ENCODE data around the gene CCDC187. TPM values are rescaled to one million over a fixed set of nuclear protein-coding genes. Genes with fewer than 3 reads are reported as not detected.

The CCDC187 gene
- total and polyA plus RNA-seq, 9 donors, result 0.01 to 0.16 (median 0.04) TPM

DNA sequence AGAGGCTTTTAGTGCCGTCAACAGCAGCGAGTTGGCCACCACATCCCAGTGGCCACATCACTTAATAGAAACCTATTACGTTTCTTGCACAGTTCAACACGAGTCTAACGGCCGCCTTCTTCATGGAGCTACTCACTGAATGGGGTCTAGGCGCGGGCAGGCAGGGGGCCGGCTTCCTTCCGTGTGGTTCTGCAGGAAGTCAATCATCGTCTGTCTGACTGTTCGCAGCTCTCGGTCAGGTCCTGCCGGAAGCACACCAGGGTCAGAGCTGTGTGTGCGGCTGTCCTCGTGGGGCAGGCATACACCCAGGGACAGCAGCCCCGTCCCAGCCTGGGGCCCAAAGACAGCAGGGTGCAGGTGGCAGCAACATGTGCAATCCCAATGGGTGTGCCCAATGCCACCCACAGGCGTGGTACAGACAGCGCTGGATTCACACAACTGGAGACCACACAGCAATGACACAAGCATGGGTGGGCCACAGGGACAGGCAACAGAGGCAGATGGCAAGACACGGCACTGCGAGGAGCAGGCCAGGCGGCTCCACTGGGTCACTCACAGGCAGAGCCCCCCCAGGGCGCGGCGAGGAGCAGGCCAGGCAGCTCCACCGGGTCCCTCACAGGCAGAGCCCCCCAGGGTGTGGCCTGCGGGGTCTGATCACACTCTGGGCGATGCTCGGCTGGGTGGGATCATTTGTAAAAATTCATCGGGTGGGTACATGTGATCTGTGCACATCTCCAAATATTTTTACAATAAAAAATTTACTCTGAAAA is 79.8 kb downstream of the CCDC187 start:
- Histone ChIP-seq H3K36me3 (ENCODE audit: control insufficient read depth, insufficient read depth, low read length) (peaks cover 30% of the 10 kb centered on the region), H3K27ac (ENCODE audit: low read length) (no peak overlapping the region)

DNA sequence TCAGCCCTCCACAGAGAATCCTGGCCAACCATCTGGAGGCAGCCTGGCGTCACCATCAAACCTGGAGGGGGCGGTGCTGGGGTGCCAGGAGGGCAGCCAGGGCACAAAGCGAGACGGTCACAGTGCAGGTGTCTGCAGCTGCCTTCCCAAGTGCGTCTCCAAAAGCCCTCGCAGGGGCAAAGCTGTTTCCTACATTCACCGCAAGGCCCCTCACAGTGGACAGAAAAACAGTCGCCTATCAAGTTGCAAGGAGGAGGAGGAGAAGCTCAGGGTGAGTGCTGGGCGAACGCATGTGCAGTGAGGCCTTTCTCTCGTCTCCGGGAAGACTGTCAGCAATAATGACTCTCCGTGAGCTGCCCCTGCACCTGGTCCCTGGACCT is 81.0 kb downstream of the CCDC187 start:
- no peak for DNase-seq
- H3K9me3 ChIP-seq (replicated peaks; ENCODE audit: control insufficient read depth, low read depth, low read length), result no peaks in the 10 kb centered on the region
- whole genome bisulfite sequencing (ENCODE audit: insufficient coverage), result 83% methylated on average over 12 of the region's 13 CpGs
- no peaks in the 10 kb centered on the region for H3K4me1 ChIP-seq (ENCODE audit: control insufficient read depth, insufficient read depth, low read length)
- H3K27me3 ChIP-seq (ENCODE audit: control insufficient read depth, insufficient read depth, low read length), result no peaks in the 10 kb centered on the region
- H3K27ac ChIP-seq (ENCODE audit: low read length), result no peak overlapping the region
- no peak overlapping the region for H3K4me3 ChIP-seq (ENCODE audit: low read length)
- H3K36me3 ChIP-seq (ENCODE audit: control insufficient read depth, insufficient read depth, low read length), result peaks cover 40% of the 10 kb centered on the region

More for the DNA sequence above, 79.8 kb downstream of the CCDC187 start:
- no peaks in the 10 kb centered on the region for H3K4me1 ChIP-seq (ENCODE audit: control insufficient read depth, insufficient read depth, low read length)
- whole genome bisulfite sequencing (ENCODE audit: insufficient coverage), result 91% methylated on average over 24 of the region's 30 CpGs
- no peaks in the 10 kb centered on the region for H3K27me3 ChIP-seq (ENCODE audit: control insufficient read depth, insufficient read depth, low read length)
- H3K9me3 ChIP-seq (replicated peaks; ENCODE audit: control insufficient read depth, low read depth, low read length), result no peaks in the 10 kb centered on the region
- DNase-seq, result no peak
- H3K4me3 ChIP-seq (ENCODE audit: low read length), result no peak overlapping the region

DNA sequence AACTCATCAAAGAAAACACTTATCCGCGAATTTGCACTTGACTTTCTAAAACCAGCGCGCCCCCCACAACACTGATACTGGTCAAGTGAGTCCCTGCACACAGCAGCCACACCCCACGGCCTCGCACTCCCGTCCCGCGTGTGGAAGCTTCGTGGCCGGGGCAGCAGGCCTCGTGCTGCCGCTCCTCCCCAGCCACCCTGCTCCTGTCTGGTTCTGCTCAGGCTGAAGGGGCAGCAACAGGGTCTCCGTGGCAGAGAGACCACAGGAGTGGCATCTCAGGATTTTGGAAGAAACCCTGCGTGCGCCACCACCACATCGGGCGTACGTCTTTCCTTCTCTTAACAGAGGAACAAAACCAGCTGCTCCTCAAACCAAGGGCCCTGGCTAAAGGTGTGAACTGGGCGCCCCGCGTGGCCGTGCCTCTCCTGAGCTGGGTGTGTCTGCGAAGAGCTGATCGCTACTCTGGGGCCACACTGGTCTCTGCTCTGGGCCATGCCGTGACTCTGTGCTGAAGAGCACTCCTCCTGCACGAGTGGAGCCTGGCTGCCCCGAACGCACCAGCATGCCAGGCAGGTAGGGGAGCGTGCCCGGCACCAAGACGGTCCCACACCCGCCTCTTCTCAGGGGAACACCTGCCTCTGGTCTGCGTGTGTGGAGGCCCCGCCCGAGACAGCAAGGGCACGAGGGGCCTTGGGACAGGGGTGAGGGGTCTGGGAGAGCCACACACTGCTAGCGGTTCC is 81.6 kb downstream of the CCDC187 start:
- Histone ChIP-seq H3K27me3 (ENCODE audit: control insufficient read depth, insufficient read depth, low read length) (no peaks in the 10 kb centered on the region), H3K4me3 (ENCODE audit: low read length) (no peak overlapping the region), H3K27ac (ENCODE audit: low read length) (no peak overlapping the region), H3K4me1 (ENCODE audit: control insufficient read depth, insufficient read depth, low read length) (no peaks in the 10 kb centered on the region), H3K36me3 (ENCODE audit: control insufficient read depth, insufficient read depth, low read length) (peaks cover 41% of the 10 kb centered on the region), H3K9me3 (replicated peaks; ENCODE audit: control insufficient read depth, low read depth, low read length) (no peaks in the 10 kb centered on the region)
- DNase-seq, result no peak
- WGBS (ENCODE audit: insufficient coverage), result 95% methylated on average over 36 of the region's 38 CpGs

DNA sequence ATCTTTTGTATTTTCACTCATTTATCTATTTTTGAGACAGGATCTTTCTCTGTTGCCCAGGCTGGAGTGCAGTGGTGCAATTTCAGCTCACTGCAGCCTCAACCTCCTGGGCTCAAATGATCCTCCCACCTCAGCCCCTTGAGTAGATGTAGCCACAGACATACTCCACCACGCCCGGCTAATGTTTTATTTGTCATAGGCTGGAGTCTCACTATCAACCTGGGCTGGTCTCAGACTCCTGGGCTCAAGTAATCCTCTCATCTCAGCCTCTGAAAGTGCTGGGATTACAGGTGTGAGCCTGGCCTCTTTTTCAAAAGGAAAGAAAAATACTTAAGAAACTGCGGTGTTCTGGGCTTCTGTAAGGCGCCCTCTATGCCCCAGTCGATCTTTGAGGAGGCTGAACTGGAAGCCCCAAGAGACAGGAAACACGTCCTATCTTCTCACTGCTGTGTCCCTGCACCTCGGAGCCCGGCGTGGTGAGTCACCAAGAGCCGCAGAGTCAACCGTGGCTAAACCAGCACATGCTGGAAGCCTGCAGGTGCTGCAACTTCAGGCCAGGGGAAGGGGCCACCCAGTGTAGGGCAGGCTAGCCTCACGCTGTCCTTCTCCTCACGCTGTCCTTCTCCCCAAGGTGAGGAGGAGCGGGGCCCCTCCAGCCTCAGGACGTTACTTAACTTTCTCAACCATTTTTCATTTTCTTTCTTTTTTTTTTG is 83.7 kb downstream of the CCDC187 start:
- Histone ChIP-seq H3K27ac (ENCODE audit: low read length) (no peak overlapping the region), H3K4me1 (ENCODE audit: control insufficient read depth, insufficient read depth, low read length) (no peaks in the 10 kb centered on the region), H3K36me3 (ENCODE audit: control insufficient read depth, insufficient read depth, low read length) (peaks cover 33% of the 10 kb centered on the region), H3K4me3 (ENCODE audit: low read length) (no peak overlapping the region), H3K27me3 (ENCODE audit: control insufficient read depth, insufficient read depth, low read length) (no peaks in the 10 kb centered on the region), H3K9me3 (replicated peaks; ENCODE audit: control insufficient read depth, low read depth, low read length) (no peaks in the 10 kb centered on the region)
- no peak for DNase-seq
- whole genome bisulfite sequencing (ENCODE audit: insufficient coverage), result 86% methylated on average over 13 of the region's 15 CpGs

DNA sequence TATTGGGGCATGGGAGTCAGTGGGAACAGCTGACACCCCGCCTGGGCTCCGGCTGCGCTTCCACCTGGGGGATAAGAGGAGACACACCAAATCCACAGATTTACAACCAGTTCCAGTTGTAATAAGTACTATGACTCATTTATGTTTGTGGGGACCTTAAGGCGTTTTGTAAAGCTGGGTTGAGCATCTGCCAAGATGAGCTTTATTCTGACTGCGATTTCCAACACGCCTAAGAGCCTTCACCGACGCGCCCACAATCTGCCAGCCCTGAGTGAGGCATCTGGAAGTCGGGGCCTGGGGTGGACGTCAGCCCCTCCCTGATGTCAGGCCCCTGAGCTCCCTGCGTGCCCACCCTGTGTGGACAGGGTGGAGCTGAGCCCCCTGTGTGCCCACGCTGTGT is 84.6 kb downstream of the CCDC187 start:
- H3K27me3 ChIP-seq (ENCODE audit: control insufficient read depth, insufficient read depth, low read length), result no peaks in the 10 kb centered on the region
- no peak overlapping the region for H3K27ac ChIP-seq (ENCODE audit: low read length)
- no peaks in the 10 kb centered on the region for H3K9me3 ChIP-seq (replicated peaks; ENCODE audit: control insufficient read depth, low read depth, low read length)
- no peak overlapping the region for H3K4me3 ChIP-seq (ENCODE audit: low read length)
- H3K36me3 ChIP-seq (ENCODE audit: control insufficient read depth, insufficient read depth, low read length), result peaks cover 42% of the 10 kb centered on the region
- 61% methylated on average over 8 of the region's 13 CpGs for WGBS (ENCODE audit: insufficient coverage)
- DNase-seq, result no peak
- H3K4me1 ChIP-seq (ENCODE audit: control insufficient read depth, insufficient read depth, low read length), result no peaks in the 10 kb centered on the region

DNA sequence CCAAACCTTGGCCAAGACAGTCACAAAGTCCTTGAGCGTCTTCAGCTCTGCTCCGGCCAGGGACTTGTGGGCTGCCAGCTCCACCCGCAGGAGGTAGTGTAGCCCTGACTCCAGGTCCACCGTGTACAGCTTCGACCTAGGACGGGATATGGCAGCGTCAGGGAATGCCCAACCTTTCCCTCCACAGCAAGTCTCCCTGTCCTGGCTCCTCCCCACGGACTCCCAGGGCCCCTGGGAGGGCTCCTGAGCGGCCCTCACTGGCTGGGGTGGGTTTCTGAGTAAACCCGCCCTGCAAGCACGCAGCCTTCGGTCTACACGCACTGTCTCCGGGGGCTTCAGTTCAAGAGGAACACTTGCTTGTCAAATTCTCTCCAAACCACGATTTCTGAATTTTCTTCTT is 85.2 kb downstream of the CCDC187 start:
- H3K4me1 ChIP-seq (ENCODE audit: control insufficient read depth, insufficient read depth, low read length), result no peaks in the 10 kb centered on the region
- no peak overlapping the region for H3K27ac ChIP-seq (ENCODE audit: low read length)
- H3K27me3 ChIP-seq (ENCODE audit: control insufficient read depth, insufficient read depth, low read length), result no peaks in the 10 kb centered on the region
- no peak overlapping the region for H3K4me3 ChIP-seq (ENCODE audit: low read length)
- H3K9me3 ChIP-seq (replicated peaks; ENCODE audit: control insufficient read depth, low read depth, low read length), result no peaks in the 10 kb centered on the region
- WGBS (ENCODE audit: insufficient coverage), result 88% methylated on average over 9 of the region's 15 CpGs
- no peak for DNase-seq
- H3K36me3 ChIP-seq (ENCODE audit: control insufficient read depth, insufficient read depth, low read length), result peaks cover 46% of the 10 kb centered on the region

DNA sequence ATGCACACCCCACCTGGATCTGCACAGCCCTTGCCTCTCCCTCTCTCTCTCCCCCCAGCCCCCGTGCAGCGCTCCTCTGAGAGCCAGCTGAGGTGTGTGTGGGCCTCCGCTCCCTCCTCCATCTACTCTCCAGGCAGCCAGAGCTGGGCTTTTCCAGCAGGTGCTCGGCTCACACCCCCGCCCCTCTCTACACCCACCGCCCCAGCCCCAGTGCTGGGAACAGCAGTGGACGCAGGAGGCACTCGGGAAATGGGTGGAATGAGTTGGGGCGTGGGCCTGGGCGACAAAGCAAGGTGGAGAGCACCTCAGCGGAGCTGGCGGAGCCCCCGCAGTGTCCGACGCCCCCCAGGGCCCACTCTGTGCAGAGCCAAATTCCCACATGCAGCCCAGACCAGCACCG is 85.6 kb downstream of the CCDC187 start:
- Histone ChIP-seq H3K4me3 (ENCODE audit: low read length) (no peak overlapping the region), H3K27me3 (ENCODE audit: control insufficient read depth, insufficient read depth, low read length) (no peaks in the 10 kb centered on the region), H3K27ac (ENCODE audit: low read length) (no peak overlapping the region), H3K36me3 (ENCODE audit: control insufficient read depth, insufficient read depth, low read length) (peaks cover 47% of the 10 kb centered on the region), H3K9me3 (replicated peaks; ENCODE audit: control insufficient read depth, low read depth, low read length) (no peaks in the 10 kb centered on the region), H3K4me1 (ENCODE audit: control insufficient read depth, insufficient read depth, low read length) (no peaks in the 10 kb centered on the region)
- DNase-seq, result no peak
- WGBS (ENCODE audit: insufficient coverage), result 94% methylated on average over 6 of the region's 16 CpGs

DNA sequence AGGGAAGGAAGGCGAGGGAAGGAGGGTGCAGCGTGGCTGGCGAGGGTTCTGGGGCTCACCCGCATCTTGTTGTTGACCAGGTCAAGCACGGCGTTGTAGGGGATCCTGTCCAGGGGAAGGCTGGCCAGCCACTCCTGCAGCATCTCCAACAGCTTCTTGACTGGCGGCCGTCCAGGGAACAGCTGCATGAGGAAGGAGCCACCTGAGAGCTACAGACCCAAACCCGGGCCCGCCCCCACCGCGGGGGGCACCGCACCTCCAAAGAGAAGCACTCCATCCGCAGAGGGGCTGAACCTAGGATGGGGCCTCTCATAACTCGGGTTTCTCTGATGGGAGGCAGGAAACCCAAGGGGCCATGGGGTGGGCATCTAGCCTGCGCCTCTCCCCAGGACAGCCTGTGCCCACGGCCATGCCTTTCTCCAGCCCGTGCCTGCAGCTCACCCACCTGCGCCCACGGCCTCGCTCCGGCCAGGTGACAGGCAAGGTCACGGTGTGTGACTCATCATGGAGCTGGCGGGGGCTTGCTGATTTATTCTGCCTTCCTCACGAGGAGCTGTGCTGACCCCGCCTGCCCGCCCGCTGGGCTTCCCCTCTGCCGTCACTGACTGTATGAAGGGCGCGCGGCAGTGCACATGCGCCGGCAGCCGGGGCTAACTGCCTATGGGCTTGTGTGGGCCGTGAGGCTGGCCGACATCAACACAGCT is 87.2 kb downstream of the CCDC187 start:
- no peaks in the 10 kb centered on the region for H3K9me3 ChIP-seq (replicated peaks; ENCODE audit: control insufficient read depth, low read depth, low read length)
- H3K4me3 ChIP-seq (ENCODE audit: low read length), result no peak overlapping the region
- peaks cover 39% of the 10 kb centered on the region for H3K36me3 ChIP-seq (ENCODE audit: control insufficient read depth, insufficient read depth, low read length)
- no peak overlapping the region for H3K27ac ChIP-seq (ENCODE audit: low read length)
- 84% methylated on average over 37 of the region's 37 CpGs for WGBS (ENCODE audit: insufficient coverage)
- H3K4me1 ChIP-seq (ENCODE audit: control insufficient read depth, insufficient read depth, low read length), result no peaks in the 10 kb centered on the region
- no peak for DNase-seq
- H3K27me3 ChIP-seq (ENCODE audit: control insufficient read depth, insufficient read depth, low read length), result no peaks in the 10 kb centered on the region

DNA sequence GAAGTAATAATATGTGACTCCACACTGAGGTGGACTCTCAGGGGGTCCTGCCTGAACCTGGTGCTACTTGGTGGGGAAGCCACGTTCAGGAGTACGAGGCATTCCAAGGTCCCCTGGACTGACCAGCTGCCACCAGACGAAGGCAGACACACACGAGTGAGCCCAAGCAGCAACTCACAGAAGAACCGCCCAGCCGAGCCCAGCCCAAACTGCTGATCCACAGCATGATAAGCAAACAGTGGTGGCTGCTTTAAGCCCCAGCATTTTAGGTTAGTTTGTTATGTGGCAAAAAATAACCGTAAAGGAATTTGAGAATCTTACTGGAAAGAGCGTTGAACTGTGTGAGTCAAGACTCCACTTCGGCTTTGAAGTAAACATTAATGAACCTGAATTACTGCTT is 90.2 kb downstream of the CCDC187 start:
- no peak for DNase-seq
- H3K4me3 ChIP-seq (ENCODE audit: low read length), result no peak overlapping the region
- H3K27me3 ChIP-seq (ENCODE audit: control insufficient read depth, insufficient read depth, low read length), result no peaks in the 10 kb centered on the region
- H3K4me1 ChIP-seq (ENCODE audit: control insufficient read depth, insufficient read depth, low read length), result no peaks in the 10 kb centered on the region
- H3K27ac ChIP-seq (ENCODE audit: low read length), result no peak overlapping the region
- WGBS (ENCODE audit: insufficient coverage), result 94% methylated on average over 6 of the region's 9 CpGs
- H3K36me3 ChIP-seq (ENCODE audit: control insufficient read depth, insufficient read depth, low read length), result peaks cover 52% of the 10 kb centered on the region
- H3K9me3 ChIP-seq (replicated peaks; ENCODE audit: control insufficient read depth, low read depth, low read length), result no peaks in the 10 kb centered on the region
